ENCODE data around the gene IQGAP2. TPM values are rescaled to one million over a fixed set of nuclear protein-coding genes. Genes with fewer than 3 reads are reported as not detected.

The IQGAP2 gene
- total and polyA plus RNA-seq, 2 of the 8 experiments (the other 6 are each of a cell fraction or from before 2014, with no cell fraction given): 19.7 to 66.0 TPM

GRCh38 chr5:76634661-76635060, 231.6 kb downstream of the IQGAP2 start:
- ChIA-PET POLR2A (ENCODE audit: partially characterized antibody) (no interaction called here), CTCF (ENCODE audit: partially characterized antibody) (interaction anchor here (0.5 to 1.8 kb wide), 5 partner anchors 32 to 1456 kb away, joined by 3 to 5 read pairs (median 4); no protein-coding TSS in a partner anchor)
- H3K56ac ChIP-seq (replicated peaks; ENCODE audit: insufficient read length, low read depth, low read length): no peak overlapping the region
- H3K36me3 ChIP-seq (ENCODE audit: control insufficient read depth in 2 of 4, insufficient read depth in 4 of 4, low read length in 3 of 4): no peaks in the 10 kb centered on the region
- no peak overlapping the region for H3K23ac ChIP-seq (ENCODE audit: insufficient read length)
- H2BK20ac ChIP-seq (ENCODE audit: low read length): no peak overlapping the region
- no peaks in the 10 kb centered on the region for H3K9me3 ChIP-seq (ENCODE audit: insufficient read depth in 2 of 2, low read depth in 1 of 2, low read length in 1 of 2)
- DNase-seq (ENCODE audit: low read depth in 1 of 2, low spot score in 2 of 2): no peak
- H2AFZ ChIP-seq (ENCODE audit: low read length): no peak overlapping the region
- H3K27me3 ChIP-seq (replicated peaks in 1 of 4; ENCODE audit: control insufficient read depth in 3 of 4, extremely low read depth in 1 of 4, insufficient read depth in 3 of 4, low read length in 3 of 4): no peaks in the 10 kb centered on the region
- no peak overlapping the region for H4K91ac ChIP-seq (replicated peaks; ENCODE audit: insufficient read length, low read length)
- H3K79me1 ChIP-seq (ENCODE audit: low read depth, low read length): no peaks in the 10 kb centered on the region
- no peak overlapping the region for H3K4me2 ChIP-seq (ENCODE audit: insufficient read depth in 1 of 2, low read depth in 2 of 2, low read length in 2 of 2)
- H4K20me1 ChIP-seq (replicated peaks in 1 of 2; ENCODE audit: control insufficient read depth in 1 of 2, insufficient read depth in 2 of 2, low read length in 2 of 2): no peaks in the 10 kb centered on the region
- no peak overlapping the region for H2BK5ac ChIP-seq (ENCODE audit: low read depth, low read length)
- H3K9ac ChIP-seq (replicated peaks in 1 of 4; ENCODE audit: extremely low read depth in 1 of 4, low read depth in 3 of 4, low read length in 3 of 4): no peak overlapping the region
- peaks cover 0 to 4% (median 1%) of the 10 kb centered on the region in 4 experiments; a peak in 3 of 7 replicates for H3K4me1 ChIP-seq (replicated peaks in 1 of 4; ENCODE audit: control insufficient read depth in 3 of 4, insufficient read depth in 4 of 4, low read length in 3 of 4)
- H3K14ac ChIP-seq (ENCODE audit: insufficient read length): no peak overlapping the region
- H3K18ac ChIP-seq (ENCODE audit: extremely low read depth, low read length): no peak overlapping the region
- H3K79me2 ChIP-seq (ENCODE audit: control insufficient read depth in 1 of 2, insufficient read depth in 2 of 2, low read length in 2 of 2): no peaks in the 10 kb centered on the region
- no peak for FAIRE-seq
- H2BK12ac ChIP-seq (ENCODE audit: low read depth, low read length): no peak overlapping the region
- no peaks in the 10 kb centered on the region for H3K23me2 ChIP-seq (ENCODE audit: low read depth, low read length)
- no peak overlapping the region for H2BK120ac ChIP-seq (replicated peaks; ENCODE audit: low read depth, low read length)
- H3K4ac ChIP-seq (replicated peaks; ENCODE audit: insufficient read length, low read depth, low read length): no peak overlapping the region
- H2BK15ac ChIP-seq (ENCODE audit: low read length): no peak overlapping the region
- H4K8ac ChIP-seq (ENCODE audit: extremely low read depth, insufficient read depth, low read length): no peak overlapping the region
- H3K27ac ChIP-seq (ENCODE audit: low read depth, low read length): no peak overlapping the region
- 50% methylated on average over 4 of the region's 4 CpGs; no CpG with 5 or more reads in 1 of the 2 experiments for WGBS, 2 experiments (ENCODE audit: extremely low coverage in 1 of 2, insufficient coverage in 1 of 2, insufficient read length in 1 of 2, insufficient replicate concordance in 2 of 2, low coverage in 1 of 2, low lambda C conversion rate in 2 of 2, missing lambda C conversion rate in 1 of 2)
- H4K5ac ChIP-seq (ENCODE audit: insufficient read length, low read depth, low read length): no peak overlapping the region
- no peak overlapping the region for H2AK5ac ChIP-seq (ENCODE audit: low read depth, low read length)
- no peak overlapping the region for H3K4me3 ChIP-seq (ENCODE audit: extremely low read depth in 1 of 4, insufficient read depth in 2 of 4, low read depth in 3 of 4, low read length in 4 of 4)
- no peak for TF ChIP-seq RFX5 (IDR thresholded peaks at IDR 0.05; ENCODE audit: borderline replicate concordance, low read depth, low read length)

All from H1 (cell line).